T-helper 1 cell treated with Interleukin-12 subunit alpha and Interleukin-12 subunit beta and Interleukin-4 antibody, amounts not matched to agents 30 μg/mL and 1 μg/mL, for 36 hours (primary cell): ENCODE data around the gene CES4A.
"Not testable (repeated sequence)": the region's sequence is repeated elsewhere in the genome, so short reads cannot be mapped to it uniquely, and the experiment has no call there.

Source experiments
- H3K27ac Mint-ChIP-seq: one replicate; pipeline ENCODE4 v1.8.0; 2021; ENCODE audit warnings: mild to moderate bottlenecking, mixed read lengths
- H3K27me3 Mint-ChIP-seq: one replicate; pipeline ENCODE4 v1.8.0; 2021; ENCODE audit warnings: low read depth, mixed read lengths
- H3K36me3 Mint-ChIP-seq: one replicate; pipeline ENCODE4 v1.8.0; 2021; ENCODE audit warnings: low read depth, mixed read lengths
- H3K4me1 Mint-ChIP-seq: one replicate; pipeline ENCODE4 v1.8.0; 2021; ENCODE audit warnings: low read depth, mixed read lengths
- H3K4me3 Mint-ChIP-seq: one replicate; pipeline ENCODE4 v1.8.0; 2021; ENCODE audit warnings: mild to moderate bottlenecking, moderate library complexity, mixed read lengths
- H3K9me3 Mint-ChIP-seq: one replicate; pipeline ENCODE4 v1.8.0; 2021; ENCODE audit warnings: mixed read lengths

Gene CES4A

GRCh38 chr16:66950437-66950836 lies 38.0 kb upstream of the CES4A start:
- Mint-ChIP-seq H3K27me3 (peaks cover 37% of the 10 kb centered on the region), H3K4me1 (peaks cover 23% of the 10 kb centered on the region), H3K36me3 (no peaks in the 10 kb centered on the region), H3K27ac (no peak overlapping the region), H3K9me3 (peaks cover 6% of the 10 kb centered on the region), H3K4me3 (no peak overlapping the region)

- H3K27me3 Mint-ChIP-seq, result peaks cover 37% of the 10 kb centered on the region
- no peak overlapping the region for H3K27ac Mint-ChIP-seq
- peaks cover 23% of the 10 kb centered on the region for H3K4me1 Mint-ChIP-seq
- no peaks in the 10 kb centered on the region for H3K36me3 Mint-ChIP-seq
- H3K9me3 Mint-ChIP-seq, result peaks cover 6% of the 10 kb centered on the region
- no peak overlapping the region for H3K4me3 Mint-ChIP-seq
Observed at GRCh38 chr16:66950971-66951790, 37.2 kb upstream of the CES4A start.

GRCh38 chr16:66952430-66953110 lies 35.8 kb upstream of the CES4A start:
- Mint-ChIP-seq H3K27ac (no peak overlapping the region), H3K27me3 (peaks cover 37% of the 10 kb centered on the region), H3K4me3 (no peak overlapping the region), H3K4me1 (peaks cover 18% of the 10 kb centered on the region), H3K9me3 (peaks cover 6% of the 10 kb centered on the region), H3K36me3 (no peaks in the 10 kb centered on the region)

- H3K27ac Mint-ChIP-seq, result no peak overlapping the region
- H3K27me3 Mint-ChIP-seq, result peaks cover 31% of the 10 kb centered on the region
- H3K4me3 Mint-ChIP-seq, result no peak overlapping the region
- H3K9me3 Mint-ChIP-seq, result peaks cover 6% of the 10 kb centered on the region
- H3K4me1 Mint-ChIP-seq, result peaks cover 20% of the 10 kb centered on the region
- H3K36me3 Mint-ChIP-seq, result no peaks in the 10 kb centered on the region
Observed at GRCh38 chr16:66953462-66954096, 34.8 kb upstream of the CES4A start.

- Mint-ChIP-seq H3K27ac (no peak overlapping the region), H3K36me3 (no peaks in the 10 kb centered on the region), H3K4me3 (no peak overlapping the region), H3K4me1 (peaks cover 26% of the 10 kb centered on the region), H3K27me3 (peaks cover 26% of the 10 kb centered on the region), H3K9me3 (peaks cover 6% of the 10 kb centered on the region)
Observed at GRCh38 chr16:66954097-66954659, 34.2 kb upstream of the CES4A start.

GRCh38 chr16:66955363-66956153 lies 32.8 kb upstream of the CES4A start:
- H3K36me3 Mint-ChIP-seq, H3K9me3 Mint-ChIP-seq, H3K4me3 Mint-ChIP-seq, H3K27ac Mint-ChIP-seq: not testable (repeated sequence)
- Mint-ChIP-seq H3K4me1 (peaks cover 29% of the 10 kb centered on the region), H3K27me3 (peaks cover 14% of the 10 kb centered on the region)

GRCh38 chr16:66956154-66956457 lies 32.3 kb upstream of the CES4A start:
- H3K4me1 Mint-ChIP-seq, result peaks cover 33% of the 10 kb centered on the region
- not testable (repeated sequence) for H3K27ac Mint-ChIP-seq, H3K4me3 Mint-ChIP-seq, H3K9me3 Mint-ChIP-seq, H3K36me3 Mint-ChIP-seq
- H3K27me3 Mint-ChIP-seq, result peaks cover 12% of the 10 kb centered on the region

GRCh38 chr16:66958857-66959703 lies 29.3 kb upstream of the CES4A start:
- Mint-ChIP-seq H3K36me3 (no peaks in the 10 kb centered on the region), H3K27ac (peak overlapping the region; percentile 62), H3K9me3 (no peaks in the 10 kb centered on the region), H3K4me3 (no peak overlapping the region), H3K4me1 (peaks cover 33% of the 10 kb centered on the region), H3K27me3 (peaks cover under 1% of the 10 kb centered on the region)

- Mint-ChIP-seq H3K4me1 (peaks cover 33% of the 10 kb centered on the region), H3K9me3 (no peaks in the 10 kb centered on the region), H3K27ac (no peak overlapping the region), H3K27me3 (peaks cover under 1% of the 10 kb centered on the region), H3K36me3 (no peaks in the 10 kb centered on the region), H3K4me3 (no peak overlapping the region)
Observed at GRCh38 chr16:66959704-66960161, 28.7 kb upstream of the CES4A start.

- Mint-ChIP-seq H3K4me3 (no peak overlapping the region), H3K36me3 (no peaks in the 10 kb centered on the region), H3K27ac (peak overlapping the region; percentile 3), H3K27me3 (peaks cover 4% of the 10 kb centered on the region), H3K4me1 (peaks cover 33% of the 10 kb centered on the region), H3K9me3 (no peaks in the 10 kb centered on the region)
Observed at GRCh38 chr16:66960270-66960669, 28.1 kb upstream of the CES4A start.

GRCh38 chr16:66961065-66961744 lies 27.2 kb upstream of the CES4A start, which contains the start of gene CES3:
Gene CES3, plus strand, starts transcription at chr16:66961266. Its CDS starts 42 bp downstream, at chr16:66961308.
- no peaks in the 10 kb centered on the region for H3K36me3 Mint-ChIP-seq
- H3K27me3 Mint-ChIP-seq, result peaks cover 4% of the 10 kb centered on the region
- H3K4me3 Mint-ChIP-seq, result peak within 1 kb of the TSS; percentile 81
- peaks cover 33% of the 10 kb centered on the region for H3K4me1 Mint-ChIP-seq
- H3K27ac Mint-ChIP-seq, result peak within 1 kb of the TSS; percentile 89
- no peaks in the 10 kb centered on the region for H3K9me3 Mint-ChIP-seq

- Mint-ChIP-seq H3K4me1 (peaks cover 32% of the 10 kb centered on the region), H3K9me3 (no peaks in the 10 kb centered on the region)
Observed at GRCh38 chr16:66961914-66962313, 26.5 kb upstream of the CES4A start.

GRCh38 chr16:66964049-66964448 lies 24.3 kb upstream of the CES4A start:
- Mint-ChIP-seq H3K4me3 (no peak overlapping the region), H3K9me3 (no peaks in the 10 kb centered on the region), H3K27me3 (peaks cover 4% of the 10 kb centered on the region), H3K27ac (no peak overlapping the region), H3K4me1 (peaks cover 20% of the 10 kb centered on the region), H3K36me3 (no peaks in the 10 kb centered on the region)

More at GRCh38 chr16:66961914-66962313, 26.5 kb upstream of the CES4A start:
- Mint-ChIP-seq H3K4me3 (peak overlapping the region; percentile 81), H3K36me3 (no peaks in the 10 kb centered on the region), H3K27ac (peak overlapping the region; percentile 89), H3K27me3 (peaks cover 4% of the 10 kb centered on the region)
